ENCODE measurements around the gene USP10. TPM values are rescaled to one million over a fixed set of nuclear protein-coding genes. Genes with fewer than 3 reads are reported as not detected.

USP10 gene
- total and polyA plus RNA-seq, 5 donors from 2014 or later = 64.0 to 112 (median 88.1) TPM

DNA sequence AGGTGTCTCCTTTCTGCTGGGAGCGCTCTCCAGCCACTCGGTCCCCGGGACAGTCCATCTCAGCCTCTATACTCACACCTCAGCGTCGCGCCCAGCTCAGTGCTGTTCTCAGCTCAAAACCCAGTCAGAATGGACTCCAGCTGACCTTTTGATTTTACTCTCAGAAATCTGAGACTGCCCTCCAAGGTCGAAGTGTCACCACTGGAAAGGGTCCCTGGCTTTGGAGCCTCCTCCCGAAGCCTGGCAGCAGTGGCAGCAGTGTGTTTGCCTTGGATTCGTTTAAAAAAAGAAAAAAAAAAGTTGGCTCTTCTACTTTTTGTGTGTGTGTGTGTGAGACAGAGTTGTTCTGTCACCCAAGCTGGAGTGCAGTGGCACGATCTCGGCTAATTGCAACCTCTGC, 41.1 kb upstream of the USP10 start:
- DNase-seq = no peak
- Mint-ChIP-seq H3K9me3 (no peaks in the 10 kb centered on the region), H3K27me3 (no peaks in the 10 kb centered on the region), H3K4me1 (peaks cover 4 to 53% (median 19%) of the 10 kb centered on the region in 4 donors), H3K36me3 (peaks cover 41% of the 10 kb centered on the region), H3K4me3 (no peak overlapping the region), H3K27ac (peak overlapping the region in 1 of 3 donors; percentile 41)
- Histone ChIP-seq H3K27ac (ENCODE audit: insufficient read depth, low read length, poor library complexity, severe bottlenecking) (no peak overlapping the region), H3K4me3 (ENCODE audit: low read depth, low read length) (no peak overlapping the region), H3K9me3 (ENCODE audit: control insufficient read depth in 2 of 2, low read length in 2 of 2) (no peaks in the 10 kb centered on the region), H3K36me3 (ENCODE audit: control insufficient read depth, insufficient read depth, low read length) (peaks cover 71% of the 10 kb centered on the region), H3K27me3 (ENCODE audit: control insufficient read depth, insufficient read depth, low read length) (no peaks in the 10 kb centered on the region), H3K4me1 (ENCODE audit: control insufficient read depth, insufficient read depth, low read length, poor library complexity, severe bottlenecking) (peaks cover 19% of the 10 kb centered on the region)
- no peak for ATAC-seq (ENCODE audit: low read depth in 2 of 2)

DNA sequence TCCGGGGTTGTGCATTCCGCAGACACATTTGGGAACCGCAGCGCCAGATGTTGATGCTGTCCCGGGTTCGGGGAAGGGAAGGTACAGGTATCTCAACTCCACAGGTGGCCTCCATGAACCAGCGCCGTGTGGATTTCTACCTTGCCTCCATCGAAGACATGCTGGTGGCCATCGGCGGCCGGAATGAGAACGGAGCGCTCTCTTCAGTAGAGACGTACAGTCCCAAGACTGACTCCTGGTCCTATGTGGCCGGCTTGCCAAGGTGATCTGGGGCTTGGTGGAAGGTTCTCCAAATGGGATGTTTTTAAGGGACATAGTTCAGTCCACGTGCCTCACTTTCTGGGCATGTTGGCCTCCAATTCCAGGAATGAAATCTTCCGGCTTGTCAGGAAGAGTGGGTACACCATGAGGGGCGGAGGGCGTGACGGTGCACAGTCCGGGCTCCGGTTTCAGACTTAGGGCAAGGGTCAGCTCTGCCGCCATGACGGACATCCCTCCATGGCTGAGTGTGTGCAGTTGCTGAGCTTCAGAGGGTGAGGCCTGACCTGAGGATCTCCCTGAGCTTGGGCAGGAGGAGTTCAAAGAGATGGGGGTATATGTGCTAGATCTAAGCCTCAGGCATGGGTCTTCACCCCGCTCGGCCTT, 40.0 kb upstream of the USP10 start:
- Mint-ChIP-seq H3K4me3 (no peak overlapping the region), H3K9me3 (no peaks in the 10 kb centered on the region), H3K4me1 (peaks cover 4 to 48% (median 20%) of the 10 kb centered on the region in 4 donors), H3K27me3 (no peaks in the 10 kb centered on the region), H3K36me3 (peaks cover 38% of the 10 kb centered on the region), H3K27ac (no peak overlapping the region)
- H3K9me3 ChIP-seq (ENCODE audit: control insufficient read depth in 2 of 2, low read length in 2 of 2) = no peaks in the 10 kb centered on the region
- no peaks in the 10 kb centered on the region for H3K27me3 ChIP-seq (ENCODE audit: control insufficient read depth, insufficient read depth, low read length)
- H3K36me3 ChIP-seq (ENCODE audit: control insufficient read depth, insufficient read depth, low read length) = peaks cover 77% of the 10 kb centered on the region
- H3K27ac ChIP-seq (ENCODE audit: insufficient read depth, low read length, poor library complexity, severe bottlenecking) = no peak overlapping the region
- peaks cover 19% of the 10 kb centered on the region for H3K4me1 ChIP-seq (ENCODE audit: control insufficient read depth, insufficient read depth, low read length, poor library complexity, severe bottlenecking)
- H3K4me3 ChIP-seq (ENCODE audit: low read depth, low read length) = no peak overlapping the region
- DNase-seq (no peak), ATAC-seq (ENCODE audit: low read depth in 2 of 2) (no peak)

DNA sequence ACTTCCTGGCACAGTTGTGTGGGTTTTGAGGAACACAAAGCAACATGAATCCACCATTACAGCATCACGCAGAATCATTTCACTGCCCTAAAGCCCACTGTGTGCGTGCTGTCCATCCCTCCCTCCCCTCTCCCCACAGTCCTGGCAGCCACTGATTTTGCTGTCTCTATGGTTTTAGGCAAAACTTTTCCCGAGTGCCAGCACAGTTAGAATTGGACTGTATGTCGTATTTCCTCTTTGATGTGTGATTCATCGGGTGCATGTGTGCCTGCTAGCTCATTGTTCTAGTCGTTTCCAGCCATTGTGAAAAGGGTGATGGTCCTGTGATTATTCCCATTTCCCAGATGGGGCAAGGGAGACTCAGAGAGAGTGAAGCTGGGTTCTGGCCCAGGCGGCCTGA, 38.8 kb upstream of the USP10 start:
- H3K4me3 Mint-ChIP-seq = no peak overlapping the region
- peaks cover 0 to 37% (median 12%) of the 10 kb centered on the region in 4 donors for H3K4me1 Mint-ChIP-seq

DNA sequence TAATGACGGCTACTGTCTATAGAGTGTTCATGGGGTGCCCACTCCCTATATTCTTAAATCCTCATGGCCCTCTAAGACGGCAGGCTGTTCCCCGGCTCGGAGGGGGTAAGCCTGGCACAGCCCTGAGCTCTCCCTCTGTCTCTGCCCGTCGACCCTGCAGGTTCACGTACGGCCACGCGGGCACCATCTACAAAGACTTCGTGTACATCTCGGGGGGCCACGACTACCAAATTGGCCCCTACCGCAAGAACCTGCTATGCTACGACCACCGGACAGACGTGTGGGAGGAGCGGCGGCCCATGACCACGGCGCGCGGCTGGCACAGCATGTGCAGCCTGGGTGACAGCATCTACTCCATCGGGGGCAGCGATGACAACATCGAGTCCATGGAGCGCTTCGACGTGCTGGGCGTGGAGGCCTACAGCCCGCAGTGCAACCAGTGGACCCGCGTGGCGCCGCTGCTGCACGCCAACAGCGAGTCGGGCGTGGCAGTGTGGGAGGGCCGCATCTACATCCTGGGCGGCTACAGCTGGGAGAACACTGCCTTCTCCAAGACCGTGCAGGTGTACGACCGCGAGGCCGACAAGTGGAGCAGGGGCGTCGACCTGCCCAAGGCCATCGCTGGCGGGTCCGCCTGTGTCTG, 38.3 kb upstream of the USP10 start:
- Mint-ChIP-seq H3K4me3 (no peak overlapping the region), H3K9me3 (no peaks in the 10 kb centered on the region), H3K27ac (no peak overlapping the region), H3K4me1 (peaks cover 0 to 32% (median 9%) of the 10 kb centered on the region in 4 donors), H3K36me3 (peaks cover 34% of the 10 kb centered on the region), H3K27me3 (no peaks in the 10 kb centered on the region)
- H3K4me3 ChIP-seq (ENCODE audit: low read depth, low read length) = no peak overlapping the region
- H3K9me3 ChIP-seq (ENCODE audit: control insufficient read depth in 2 of 2, low read length in 2 of 2) = no peaks in the 10 kb centered on the region
- H3K4me1 ChIP-seq (ENCODE audit: control insufficient read depth, insufficient read depth, low read length, poor library complexity, severe bottlenecking) = peaks cover 6% of the 10 kb centered on the region
- ATAC-seq (ENCODE audit: low read depth in 2 of 2) (no peak), DNase-seq (no peak)
- H3K27ac ChIP-seq (ENCODE audit: insufficient read depth, low read length, poor library complexity, severe bottlenecking) = no peak overlapping the region
- peaks cover 91% of the 10 kb centered on the region for H3K36me3 ChIP-seq (ENCODE audit: control insufficient read depth, insufficient read depth, low read length)
- H3K27me3 ChIP-seq (ENCODE audit: control insufficient read depth, insufficient read depth, low read length) = no peaks in the 10 kb centered on the region

More for the DNA sequence above, 38.8 kb upstream of the USP10 start:
- Mint-ChIP-seq H3K27me3 (no peaks in the 10 kb centered on the region), H3K27ac (no peak overlapping the region), H3K36me3 (peaks cover 34% of the 10 kb centered on the region), H3K9me3 (no peaks in the 10 kb centered on the region)
- Histone ChIP-seq H3K27ac (ENCODE audit: insufficient read depth, low read length, poor library complexity, severe bottlenecking) (no peak overlapping the region), H3K4me1 (ENCODE audit: control insufficient read depth, insufficient read depth, low read length, poor library complexity, severe bottlenecking) (peaks cover 11% of the 10 kb centered on the region), H3K9me3 (ENCODE audit: control insufficient read depth in 2 of 2, low read length in 2 of 2) (no peaks in the 10 kb centered on the region), H3K27me3 (ENCODE audit: control insufficient read depth, insufficient read depth, low read length) (no peaks in the 10 kb centered on the region), H3K36me3 (ENCODE audit: control insufficient read depth, insufficient read depth, low read length) (peaks cover 88% of the 10 kb centered on the region), H3K4me3 (ENCODE audit: low read depth, low read length) (no peak overlapping the region)
- DNase-seq (no peak), ATAC-seq (ENCODE audit: low read depth in 2 of 2) (no peak)

DNA sequence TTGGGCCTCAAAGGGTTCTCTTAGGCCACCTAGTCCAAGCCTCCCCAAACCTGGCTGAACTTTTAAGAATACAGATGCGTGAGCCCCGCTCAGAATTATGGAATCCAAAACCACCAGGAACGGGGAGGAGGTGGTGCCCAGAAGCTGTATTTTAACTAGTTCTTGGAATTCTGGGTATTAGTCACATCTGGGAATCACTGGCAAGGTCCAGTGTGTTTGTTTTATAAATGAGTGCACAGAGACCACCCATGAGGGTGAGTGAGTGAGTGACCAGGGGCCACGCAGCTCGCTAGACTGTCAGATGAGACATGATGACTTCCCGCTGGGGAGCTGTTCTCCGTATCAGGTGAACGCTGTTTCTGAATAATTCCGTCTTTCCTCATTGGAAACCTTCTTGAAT, 37.3 kb upstream of the USP10 start:
- Mint-ChIP-seq H3K9me3 (no peaks in the 10 kb centered on the region), H3K27ac (no peak overlapping the region), H3K27me3 (no peaks in the 10 kb centered on the region), H3K36me3 (peaks cover 30% of the 10 kb centered on the region), H3K4me3 (no peak overlapping the region), H3K4me1 (peaks cover 0 to 26% (median 5%) of the 10 kb centered on the region in 4 donors)
- Histone ChIP-seq H3K4me3 (ENCODE audit: low read depth, low read length) (no peak overlapping the region), H3K4me1 (ENCODE audit: control insufficient read depth, insufficient read depth, low read length, poor library complexity, severe bottlenecking) (peaks cover 4% of the 10 kb centered on the region), H3K36me3 (ENCODE audit: control insufficient read depth, insufficient read depth, low read length) (peaks cover 83% of the 10 kb centered on the region), H3K27ac (ENCODE audit: insufficient read depth, low read length, poor library complexity, severe bottlenecking) (no peak overlapping the region), H3K9me3 (ENCODE audit: control insufficient read depth in 2 of 2, low read length in 2 of 2) (no peaks in the 10 kb centered on the region), H3K27me3 (ENCODE audit: control insufficient read depth, insufficient read depth, low read length) (no peaks in the 10 kb centered on the region)
- DNase-seq (no peak), ATAC-seq (ENCODE audit: low read depth in 2 of 2) (no peak)

DNA sequence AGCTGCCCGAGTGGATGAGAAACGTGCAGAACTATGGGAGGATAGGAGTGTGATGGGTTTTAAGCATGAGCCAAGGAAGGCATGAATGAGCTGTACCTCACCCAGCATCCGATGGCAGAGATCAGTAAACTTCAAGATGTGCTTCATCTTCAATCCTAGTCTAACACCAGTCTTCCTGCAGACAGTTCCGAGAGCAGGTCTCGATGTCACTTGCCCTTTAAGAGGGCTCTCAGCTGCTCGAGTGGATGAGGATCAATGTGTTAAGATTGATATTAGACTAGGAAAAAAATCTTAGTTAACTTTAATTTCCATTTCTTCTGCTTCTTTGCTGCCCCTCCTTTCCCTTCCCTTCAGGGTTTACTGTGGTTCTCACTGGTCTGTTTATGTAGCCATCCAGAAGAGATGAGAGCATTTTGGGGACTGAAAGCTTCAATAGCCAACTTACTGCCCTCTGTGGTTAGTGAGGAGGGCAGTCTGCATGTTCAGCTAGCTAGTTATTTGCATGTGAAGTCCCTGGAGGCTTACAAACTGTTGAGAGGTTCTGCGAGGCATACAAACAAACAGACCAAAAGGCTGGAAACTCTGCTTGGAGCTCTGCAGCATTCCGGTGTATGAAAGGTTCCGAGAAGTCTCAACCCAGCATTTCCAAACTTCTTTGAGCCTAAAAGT, 36.2 kb upstream of the USP10 start:
- Histone ChIP-seq H3K9me3 (ENCODE audit: control insufficient read depth in 2 of 2, low read length in 2 of 2) (no peaks in the 10 kb centered on the region), H3K4me1 (ENCODE audit: control insufficient read depth, insufficient read depth, low read length, poor library complexity, severe bottlenecking) (peaks cover 1% of the 10 kb centered on the region), H3K36me3 (ENCODE audit: control insufficient read depth, insufficient read depth, low read length) (peaks cover 72% of the 10 kb centered on the region), H3K27me3 (ENCODE audit: control insufficient read depth, insufficient read depth, low read length) (no peaks in the 10 kb centered on the region), H3K4me3 (ENCODE audit: low read depth, low read length) (no peak overlapping the region), H3K27ac (ENCODE audit: insufficient read depth, low read length, poor library complexity, severe bottlenecking) (no peak overlapping the region)
- Mint-ChIP-seq H3K36me3 (peaks cover 32% of the 10 kb centered on the region), H3K9me3 (no peaks in the 10 kb centered on the region), H3K4me1 (peaks cover 0 to 17% (median 4%) of the 10 kb centered on the region in 4 donors), H3K4me3 (no peak overlapping the region), H3K27ac (no peak overlapping the region), H3K27me3 (no peaks in the 10 kb centered on the region)
- ATAC-seq (ENCODE audit: low read depth in 2 of 2) (no peak), DNase-seq (no peak)

DNA sequence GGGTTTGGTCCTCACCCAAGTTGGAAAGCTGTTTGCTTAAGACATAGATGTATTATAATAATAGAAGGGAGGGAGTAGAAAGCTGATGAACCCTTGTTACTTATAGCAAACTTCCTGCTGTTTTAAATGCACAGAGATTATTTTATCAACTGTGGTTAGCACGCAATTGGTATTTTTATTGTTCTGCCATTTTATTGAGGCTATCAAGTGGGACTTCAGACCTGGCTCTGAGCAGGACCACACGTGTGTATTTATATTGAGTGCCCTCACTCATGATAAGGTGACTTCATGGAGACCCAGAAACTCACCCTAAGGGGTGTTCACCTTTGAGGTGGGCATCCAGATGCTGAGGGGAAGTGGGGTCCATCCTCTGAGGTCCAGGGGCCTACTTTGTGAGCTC, 34.4 kb upstream of the USP10 start:
- no peak overlapping the region for H3K27ac ChIP-seq (ENCODE audit: insufficient read depth, low read length, poor library complexity, severe bottlenecking)
- DNase-seq (no peak), ATAC-seq (ENCODE audit: low read depth in 2 of 2) (no peak)
- Mint-ChIP-seq H3K27ac (no peak overlapping the region), H3K4me1 (peaks cover 0 to 9% (median 4%) of the 10 kb centered on the region in 4 donors), H3K36me3 (peaks cover 21% of the 10 kb centered on the region), H3K27me3 (no peaks in the 10 kb centered on the region), H3K4me3 (no peak overlapping the region), H3K9me3 (no peaks in the 10 kb centered on the region)
- no peaks in the 10 kb centered on the region for H3K4me1 ChIP-seq (ENCODE audit: control insufficient read depth, insufficient read depth, low read length, poor library complexity, severe bottlenecking)
- no peaks in the 10 kb centered on the region for H3K9me3 ChIP-seq (ENCODE audit: control insufficient read depth in 2 of 2, low read length in 2 of 2)
- H3K27me3 ChIP-seq (ENCODE audit: control insufficient read depth, insufficient read depth, low read length) = no peaks in the 10 kb centered on the region
- peaks cover 56% of the 10 kb centered on the region for H3K36me3 ChIP-seq (ENCODE audit: control insufficient read depth, insufficient read depth, low read length)
- H3K4me3 ChIP-seq (ENCODE audit: low read depth, low read length) = no peak overlapping the region
